ENCODE results near the gene DAZAP2.

The DAZAP2 gene

GRCh38 chr12:51205350-51205749 is 33.3 kb upstream of the DAZAP2 start:
- ChIA-PET CTCF (interaction anchor here (0.6 kb wide), 1 partner anchor 374 kb away, joined by 3 read pairs; no protein-coding TSS in a partner anchor), POLR2A (interaction anchor here (1.3 kb wide), 1 partner anchor 12 kb away, joined by 7 read pairs; the partner anchor contains the start of gene POU6F1)
- no peaks in the 10 kb centered on the region for H3K4me1 ChIP-seq (ENCODE audit: control insufficient read depth, insufficient read depth, low read length)
- no peak overlapping the region for H3K4me3 ChIP-seq (ENCODE audit: low read depth, low read length)
- TF ChIP-seq RBAK (tag by site-specific recombination; IDR thresholded peaks at IDR 0.05): no peak
- no peak overlapping the region for H3K27ac ChIP-seq (ENCODE audit: extremely low read depth, low read depth, low read length)
- peaks cover 0 to 7% of the 10 kb centered on the region in 2 experiments for H3K36me3 ChIP-seq (ENCODE audit: control insufficient read depth in 2 of 2, insufficient read depth in 1 of 2, low read length in 2 of 2)
- H3K9me3 ChIP-seq (ENCODE audit: control insufficient read depth, insufficient read depth, low read depth, low read length): no peaks in the 10 kb centered on the region

- ChIA-PET POLR2A (no interaction called here), CTCF (interaction anchor here (1.1 kb wide), 1 partner anchor 10 kb away, joined by 4 read pairs; no protein-coding TSS in a partner anchor)
- H3K4me1 ChIP-seq (ENCODE audit: control insufficient read depth, insufficient read depth, low read length): no peaks in the 10 kb centered on the region
- 0 out of 2 replicates have a peak, but pooled peaks have one; percentile 27 for TF ChIP-seq EGR2 (tag by site-specific recombination; IDR thresholded peaks at IDR 0.05; ENCODE audit: low read depth)
- TF ChIP-seq ZNF792 (tag by site-specific recombination; IDR thresholded peaks at IDR 0.05): no peak
- peak; percentile 20; the same call in 1 of the 2 replicates for TF ChIP-seq ZFHX2 (tag by site-specific recombination; conservative IDR thresholded peaks at IDR 0.05)
- no peak overlapping the region for H3K27ac ChIP-seq (ENCODE audit: extremely low read depth, low read depth, low read length)
- peaks cover 0 to 7% of the 10 kb centered on the region in 2 experiments for H3K36me3 ChIP-seq (ENCODE audit: control insufficient read depth in 2 of 2, insufficient read depth in 1 of 2, low read length in 2 of 2)
- H3K4me3 ChIP-seq (ENCODE audit: low read depth, low read length): no peak overlapping the region
- no peaks in the 10 kb centered on the region for H3K9me3 ChIP-seq (ENCODE audit: control insufficient read depth, insufficient read depth, low read depth, low read length)
These were observed 30.5 kb upstream of the DAZAP2 start for GRCh38 chr12:51208016-51208660.

GRCh38 chr12:51209259-51209658 is 29.4 kb upstream of the DAZAP2 start:
- no peaks in the 10 kb centered on the region for H3K4me1 ChIP-seq (ENCODE audit: control insufficient read depth, insufficient read depth, low read length)
- H3K4me3 ChIP-seq (ENCODE audit: low read depth, low read length): no peak overlapping the region
- POLR2A ChIA-PET: no interaction called here
- peaks cover 0 to 3% of the 10 kb centered on the region in 2 experiments for H3K36me3 ChIP-seq (ENCODE audit: control insufficient read depth in 2 of 2, insufficient read depth in 1 of 2, low read length in 2 of 2)
- H3K9me3 ChIP-seq (ENCODE audit: control insufficient read depth, insufficient read depth, low read depth, low read length): no peaks in the 10 kb centered on the region
- peak; percentile 91 for TF ChIP-seq ZNF146 (tag by site-specific recombination; IDR thresholded peaks at IDR 0.05)
- TF ChIP-seq ZNF423 (tag by site-specific recombination; IDR thresholded peaks at IDR 0.05): no peak
- CTCF ChIA-PET: no interaction called here
- no peak overlapping the region for H3K27ac ChIP-seq (ENCODE audit: extremely low read depth, low read depth, low read length)

GRCh38 chr12:51210690-51211395 is 27.8 kb upstream of the DAZAP2 start:
- POLR2A ChIA-PET: no interaction called here
- CTCF ChIA-PET: interaction anchor here (0.6 to 1.0 kb wide), 2 partner anchors 42 to 1244 kb away, joined by 3 to 4 read pairs; no protein-coding TSS in a partner anchor
- H3K36me3 ChIP-seq (ENCODE audit: control insufficient read depth in 2 of 2, insufficient read depth in 1 of 2, low read length in 2 of 2): peaks cover 0 to 3% of the 10 kb centered on the region in 2 experiments
- H3K4me1 ChIP-seq (ENCODE audit: control insufficient read depth, insufficient read depth, low read length): no peaks in the 10 kb centered on the region
- H3K4me3 ChIP-seq (ENCODE audit: low read depth, low read length): no peak overlapping the region
- no peak overlapping the region for H3K27ac ChIP-seq (ENCODE audit: extremely low read depth, low read depth, low read length)
- H3K9me3 ChIP-seq (ENCODE audit: control insufficient read depth, insufficient read depth, low read depth, low read length): no peaks in the 10 kb centered on the region
- TF ChIP-seq ZNF114 (tag by site-specific recombination; IDR thresholded peaks at IDR 0.05) (no peak), KLF9 (tag by site-specific recombination; IDR thresholded peaks at IDR 0.05; ENCODE audit: low read depth) (no peak), SCRT2 (tag by site-specific recombination; IDR thresholded peaks at IDR 0.05) (no peak), ZNF398 (tag by site-specific recombination; IDR thresholded peaks at IDR 0.05) (no peak), FEZF1 (tag by site-specific recombination; IDR thresholded peaks at IDR 0.05) (no peak), ZNF138 (tag by site-specific recombination; IDR thresholded peaks at IDR 0.05; ENCODE audit: borderline replicate concordance) (no peak), ZNF214 (tag by site-specific recombination; IDR thresholded peaks at IDR 0.05; ENCODE audit: borderline replicate concordance) (no peak), ZNF449 (tag by site-specific recombination; IDR thresholded peaks at IDR 0.05) (no peak), ZNF530 (tag by site-specific recombination; IDR thresholded peaks at IDR 0.05; ENCODE audit: low read depth) (no peak), OVOL3 (tag by site-specific recombination; IDR thresholded peaks at IDR 0.05) (no peak), ZBTB44 (tag by site-specific recombination; IDR thresholded peaks at IDR 0.05) (no peak), KLF16 (tag by site-specific recombination; IDR thresholded peaks at IDR 0.05) (no peak), ZNF341 (tag by site-specific recombination; IDR thresholded peaks at IDR 0.05; ENCODE audit: low read depth) (no peak), ZNF529 (tag by site-specific recombination; IDR thresholded peaks at IDR 0.05; ENCODE audit: insufficient replicate concordance) (no peak), SETDB1 (IDR thresholded peaks at IDR 0.05; ENCODE audit: insufficient read length, low read length) (no peak)

All from HEK293 (cell line).